Measurements from ENCODE around the gene BARX1.

Gene BARX1

DNA sequence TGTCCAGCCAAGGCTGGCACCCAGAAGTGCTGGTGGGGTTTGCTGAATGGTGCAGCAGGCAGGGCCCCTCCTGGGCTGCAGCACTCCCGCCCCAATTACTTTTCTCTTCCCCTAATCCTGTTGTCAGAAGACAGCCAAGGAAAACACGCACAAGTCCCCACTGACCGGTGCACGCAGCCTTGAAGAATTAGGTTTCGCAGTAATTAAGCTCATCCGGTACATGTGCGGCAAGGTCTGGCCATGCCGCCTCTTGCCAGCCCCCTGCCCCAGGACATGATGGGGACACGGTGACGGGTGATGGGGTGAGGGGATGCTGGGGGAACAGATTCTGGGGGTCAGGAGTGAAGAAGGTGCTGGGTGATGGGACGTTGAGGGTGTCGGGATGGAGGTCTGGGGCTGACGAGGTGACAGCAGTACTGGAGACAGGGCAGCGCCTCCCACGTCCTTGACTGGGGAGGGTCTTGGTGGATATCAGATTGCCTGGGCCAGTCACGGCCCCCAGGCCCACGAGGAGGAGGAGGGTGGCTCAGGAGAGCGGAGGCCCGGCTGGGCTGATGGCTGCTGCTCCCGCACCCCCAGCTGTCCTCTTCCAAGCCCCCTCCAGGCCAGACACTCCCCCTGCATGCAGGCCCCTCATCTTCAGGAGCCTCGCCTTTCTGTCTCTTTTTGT lies 34.9 kb downstream of the BARX1 start:
- TF ChIP-seq, protein P1, sequence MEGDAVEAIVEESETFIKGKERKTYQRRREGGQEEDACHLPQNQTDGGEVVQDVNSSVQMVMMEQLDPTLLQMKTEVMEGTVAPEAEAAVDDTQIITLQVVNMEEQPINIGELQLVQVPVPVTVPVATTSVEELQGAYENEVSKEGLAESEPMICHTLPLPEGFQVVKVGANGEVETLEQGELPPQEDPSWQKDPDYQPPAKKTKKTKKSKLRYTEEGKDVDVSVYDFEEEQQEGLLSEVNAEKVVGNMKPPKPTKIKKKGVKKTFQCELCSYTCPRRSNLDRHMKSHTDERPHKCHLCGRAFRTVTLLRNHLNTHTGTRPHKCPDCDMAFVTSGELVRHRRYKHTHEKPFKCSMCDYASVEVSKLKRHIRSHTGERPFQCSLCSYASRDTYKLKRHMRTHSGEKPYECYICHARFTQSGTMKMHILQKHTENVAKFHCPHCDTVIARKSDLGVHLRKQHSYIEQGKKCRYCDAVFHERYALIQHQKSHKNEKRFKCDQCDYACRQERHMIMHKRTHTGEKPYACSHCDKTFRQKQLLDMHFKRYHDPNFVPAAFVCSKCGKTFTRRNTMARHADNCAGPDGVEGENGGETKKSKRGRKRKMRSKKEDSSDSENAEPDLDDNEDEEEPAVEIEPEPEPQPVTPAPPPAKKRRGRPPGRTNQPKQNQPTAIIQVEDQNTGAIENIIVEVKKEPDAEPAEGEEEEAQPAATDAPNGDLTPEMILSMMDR (conservative IDR thresholded peaks at IDR 0.05; ENCODE audit: control insufficient read depth, insufficient read depth, low read depth, low read length) = no peak
- no peak for DNase-seq (ENCODE audit: low read depth)
- no peak overlapping the region for H3K4me3 ChIP-seq (ENCODE audit: control insufficient read depth, low read depth, low read length)

DNA sequence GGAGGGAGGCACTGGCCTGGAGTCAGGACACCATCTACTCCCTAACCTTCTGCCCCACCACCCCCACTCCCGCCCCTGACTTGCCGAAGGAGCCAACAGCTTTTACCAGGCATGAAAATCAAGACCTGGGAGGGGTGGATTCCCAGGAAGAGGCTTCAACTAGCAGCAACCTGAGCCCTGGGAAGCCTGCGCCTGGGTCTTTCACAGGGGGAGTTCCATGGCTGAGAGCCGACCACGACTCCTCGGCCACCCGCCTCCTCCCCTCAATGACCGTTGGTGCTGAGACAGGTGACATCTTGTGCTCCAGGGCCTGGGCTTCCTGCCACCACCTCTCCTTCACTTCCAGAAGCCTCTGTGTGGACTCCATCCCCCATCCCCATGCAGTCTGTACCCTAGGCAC lies 37.1 kb downstream of the BARX1 start:
- TF ChIP-seq, protein P1 (conservative IDR thresholded peaks at IDR 0.05; ENCODE audit: control insufficient read depth, insufficient read depth, low read depth, low read length) = no peak
- H3K4me3 ChIP-seq (ENCODE audit: control insufficient read depth, low read depth, low read length) = no peak overlapping the region

DNA sequence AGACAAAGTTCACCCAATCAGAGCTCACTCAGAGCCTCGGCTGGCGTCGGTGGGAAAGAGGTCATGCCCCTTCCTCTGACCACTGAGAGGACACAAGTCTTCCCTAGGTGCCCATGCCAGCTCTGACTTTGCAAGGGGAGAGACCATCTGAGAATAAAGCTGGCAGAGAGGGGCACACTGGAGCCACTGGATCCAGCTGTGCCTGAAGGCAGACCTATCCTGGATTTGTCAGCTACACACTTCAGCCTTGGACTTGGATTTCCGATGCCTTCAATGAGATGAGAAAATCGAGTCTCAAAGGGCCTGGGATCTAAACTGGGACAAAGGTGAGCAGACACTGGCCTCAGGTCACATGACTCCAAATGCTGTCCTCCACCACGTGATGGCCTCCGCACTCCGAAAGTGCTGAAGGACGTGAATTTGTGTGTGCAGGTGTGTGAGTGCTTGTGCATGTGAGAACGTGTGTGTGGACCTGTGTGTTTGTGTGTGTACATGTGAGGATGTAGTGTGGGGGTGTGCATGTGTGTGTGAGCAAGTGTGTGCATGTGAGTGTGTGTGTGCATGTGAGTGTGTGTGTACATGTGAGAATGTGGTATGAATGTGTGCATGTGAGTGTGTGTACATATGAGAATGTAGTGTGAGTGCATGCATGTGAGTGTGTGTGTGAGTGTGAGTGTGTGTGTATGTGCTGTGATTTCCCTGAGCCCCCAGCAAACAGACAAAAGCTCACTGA lies 37.9 kb downstream of the BARX1 start:
- TF ChIP-seq, protein P1 (conservative IDR thresholded peaks at IDR 0.05; ENCODE audit: control insufficient read depth, insufficient read depth, low read depth, low read length) = no peak
- no peak for DNase-seq (ENCODE audit: low read depth)
- no peak overlapping the region for H3K4me3 ChIP-seq (ENCODE audit: control insufficient read depth, low read depth, low read length)

More for the DNA sequence above, 37.1 kb downstream of the BARX1 start:
- no peak for DNase-seq (ENCODE audit: low read depth)

DNA sequence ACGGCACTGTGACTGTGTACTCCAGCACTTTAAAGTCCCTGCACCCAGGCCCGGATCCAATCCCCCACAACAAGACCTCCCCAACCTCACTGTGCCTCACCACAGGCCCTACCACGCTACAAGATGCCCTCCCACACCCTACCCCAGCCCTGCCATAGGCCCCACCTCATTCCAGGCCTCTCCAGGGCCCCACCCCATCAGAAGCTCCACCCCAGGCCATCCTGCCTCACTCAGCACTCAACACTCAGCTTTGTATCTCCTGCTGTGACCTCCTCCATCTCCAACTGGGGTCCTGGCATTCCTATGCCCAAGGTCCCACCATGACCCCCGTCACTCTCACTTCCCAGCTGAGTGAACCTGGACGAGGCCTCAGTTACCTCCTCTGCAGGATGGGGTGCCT lies 38.8 kb downstream of the BARX1 start:
- DNase-seq (ENCODE audit: low read depth) = no peak
- no peak overlapping the region for H3K4me3 ChIP-seq (ENCODE audit: control insufficient read depth, low read depth, low read length)
- TF ChIP-seq, protein P1 (conservative IDR thresholded peaks at IDR 0.05; ENCODE audit: control insufficient read depth, insufficient read depth, low read depth, low read length) = no peak

DNA sequence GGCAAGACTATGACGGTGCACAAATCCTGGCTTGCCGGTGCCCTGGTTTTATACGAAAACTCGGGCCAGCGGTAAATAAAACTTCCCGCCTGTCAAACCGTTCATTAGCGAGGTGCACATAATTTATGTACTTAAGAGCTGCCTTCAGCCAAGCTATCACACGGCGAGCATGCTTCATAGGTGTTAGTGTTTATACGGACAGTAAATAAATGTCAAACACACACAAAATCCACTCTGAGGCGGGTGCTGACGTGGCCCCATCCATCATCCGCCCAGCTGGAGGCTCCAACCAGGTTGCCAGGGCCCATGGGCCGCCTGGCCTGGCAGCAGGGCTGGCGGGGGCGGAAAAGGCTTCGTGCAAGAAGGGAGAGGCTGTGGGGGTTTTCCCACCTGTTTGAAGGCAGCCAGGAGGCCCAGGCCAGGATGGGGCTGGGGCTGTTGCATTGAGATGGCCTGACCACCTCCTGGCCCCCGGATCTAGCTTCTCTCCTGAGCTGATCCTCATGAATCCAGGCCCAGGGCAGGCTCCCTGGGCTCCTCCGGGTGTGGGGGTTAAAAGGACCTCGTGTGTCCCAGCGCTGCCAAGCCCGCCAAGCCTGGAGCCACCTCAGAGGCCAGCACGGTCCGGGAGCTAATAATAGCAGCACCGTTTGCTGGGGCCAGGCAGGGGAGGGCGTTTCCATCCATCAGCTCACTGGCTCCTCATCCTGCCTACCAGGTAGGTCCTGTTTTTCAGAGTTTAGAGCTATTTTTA lies 43.2 kb downstream of the BARX1 start:
- DNase-seq (ENCODE audit: low read depth) = peak; percentile 8
- TF ChIP-seq, protein P1 (conservative IDR thresholded peaks at IDR 0.05; ENCODE audit: control insufficient read depth, insufficient read depth, low read depth, low read length) = no peak
- no peak overlapping the region for H3K4me3 ChIP-seq (ENCODE audit: control insufficient read depth, low read depth, low read length)

DNA sequence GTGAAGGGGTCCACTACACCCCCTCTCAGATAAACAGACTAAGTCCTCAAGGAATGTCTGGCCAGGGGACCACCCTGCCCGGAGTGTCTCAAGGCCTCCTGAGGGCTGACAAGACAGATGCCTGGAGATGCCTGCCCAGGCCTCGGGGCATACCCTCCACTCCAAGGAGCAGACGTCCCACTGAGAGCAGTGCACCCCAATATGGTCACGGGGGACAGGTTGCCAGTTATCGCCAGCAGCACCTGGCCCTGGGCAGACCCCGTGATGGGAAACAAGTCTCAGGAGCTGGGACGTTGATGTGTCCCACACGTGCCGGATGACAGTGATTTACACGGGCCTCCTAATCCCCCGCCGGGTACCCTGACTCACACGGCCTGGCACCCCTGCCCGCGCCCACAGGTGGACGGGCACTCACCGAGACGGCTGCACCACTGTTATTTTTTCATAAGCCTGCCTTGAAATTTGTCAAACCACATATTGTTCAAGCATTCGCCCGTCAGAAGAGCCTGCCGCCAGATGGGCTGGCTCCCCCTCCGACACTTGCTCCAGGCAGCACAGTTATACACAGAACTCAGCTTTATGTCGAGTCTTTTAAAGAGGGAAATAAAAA lies 43.9 kb downstream of the BARX1 start:
- DNase-seq (ENCODE audit: low read depth) = no peak
- TF ChIP-seq, protein P1 (conservative IDR thresholded peaks at IDR 0.05; ENCODE audit: control insufficient read depth, insufficient read depth, low read depth, low read length) = no peak
- H3K4me3 ChIP-seq (ENCODE audit: control insufficient read depth, low read depth, low read length) = no peak overlapping the region

All from fibroblast of mammary gland (primary cell).